MM.1S (cell line): ENCODE results near the gene USP44.

Experiments
- EZH2 ChIP-seq: fragments of 300-600 bp; sonication (generic); optimal IDR thresholded peaks from 2 replicates; pipeline ENCODE3; 2017; ENCODE audit warnings: low read depth, mild to moderate bottlenecking, antibody characterized with exemption, low read length, mixed read lengths
- EZH2phosphoT487 ChIP-seq: fragments of 300-600 bp; sonication (generic); IDR thresholded peaks from 2 replicates; pipeline ENCODE4 v1.6.1; 2018; ENCODE audit warnings: antibody characterized with exemption, low read length
- TF ChIP-seq, protein P1 (sequence below): fragments of 300-600 bp; sonication (generic); IDR thresholded peaks from 2 replicates; pipeline ENCODE4 v1.5.1; 2016; ENCODE audit warnings: antibody characterized with exemption, low read length, mixed read lengths

DNA sequence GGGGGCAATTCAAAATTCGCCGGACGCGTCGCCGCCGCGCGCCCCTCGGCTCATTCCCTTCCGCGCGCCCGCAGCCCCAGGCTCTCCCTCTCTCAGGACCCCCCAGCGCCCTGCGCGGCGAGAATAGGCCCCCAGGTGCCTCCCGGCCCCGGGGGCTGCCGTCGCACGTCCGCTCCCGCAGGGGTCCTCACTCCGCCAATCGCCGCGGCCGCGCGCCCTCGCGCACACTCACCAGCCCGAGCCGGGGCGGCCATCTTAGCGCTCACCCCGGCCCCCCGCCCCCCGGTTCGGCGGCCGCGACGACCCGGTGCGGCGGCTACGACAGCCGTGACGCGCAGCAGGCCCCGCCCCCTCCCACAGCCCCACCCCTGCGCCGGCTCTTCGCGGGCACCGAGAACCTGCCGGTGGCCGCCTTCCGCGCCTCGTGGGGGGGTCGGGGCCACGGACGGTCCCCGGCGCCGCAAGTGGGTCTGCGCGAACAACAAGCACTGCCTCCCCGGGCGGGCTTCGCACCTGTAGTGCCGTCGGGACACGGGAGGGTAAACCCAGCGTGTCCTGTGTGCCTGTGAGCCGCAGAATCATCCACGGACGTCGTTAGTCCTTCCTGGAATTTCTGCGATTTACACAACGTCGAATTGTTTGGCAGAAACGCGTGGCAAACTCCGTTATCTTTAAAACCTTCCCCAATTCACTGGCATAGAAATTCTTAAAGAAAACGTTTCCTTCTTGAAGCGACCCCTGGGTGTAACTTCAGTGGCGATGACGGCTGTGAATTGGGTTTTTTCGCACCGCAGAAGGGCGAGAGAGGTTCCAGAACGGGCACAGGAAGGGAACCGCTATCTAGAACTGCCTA lies 2.5 kb downstream of the USP44 start:
- TF ChIP-seq EZH2phosphoT487 = no peak
- TF ChIP-seq, protein P1, sequence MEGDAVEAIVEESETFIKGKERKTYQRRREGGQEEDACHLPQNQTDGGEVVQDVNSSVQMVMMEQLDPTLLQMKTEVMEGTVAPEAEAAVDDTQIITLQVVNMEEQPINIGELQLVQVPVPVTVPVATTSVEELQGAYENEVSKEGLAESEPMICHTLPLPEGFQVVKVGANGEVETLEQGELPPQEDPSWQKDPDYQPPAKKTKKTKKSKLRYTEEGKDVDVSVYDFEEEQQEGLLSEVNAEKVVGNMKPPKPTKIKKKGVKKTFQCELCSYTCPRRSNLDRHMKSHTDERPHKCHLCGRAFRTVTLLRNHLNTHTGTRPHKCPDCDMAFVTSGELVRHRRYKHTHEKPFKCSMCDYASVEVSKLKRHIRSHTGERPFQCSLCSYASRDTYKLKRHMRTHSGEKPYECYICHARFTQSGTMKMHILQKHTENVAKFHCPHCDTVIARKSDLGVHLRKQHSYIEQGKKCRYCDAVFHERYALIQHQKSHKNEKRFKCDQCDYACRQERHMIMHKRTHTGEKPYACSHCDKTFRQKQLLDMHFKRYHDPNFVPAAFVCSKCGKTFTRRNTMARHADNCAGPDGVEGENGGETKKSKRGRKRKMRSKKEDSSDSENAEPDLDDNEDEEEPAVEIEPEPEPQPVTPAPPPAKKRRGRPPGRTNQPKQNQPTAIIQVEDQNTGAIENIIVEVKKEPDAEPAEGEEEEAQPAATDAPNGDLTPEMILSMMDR = no peak
- TF ChIP-seq EZH2 = no peak
